Neuronal stem cell (in vitro differentiated cells): ENCODE data around the gene NECTIN1.

ENCODE experiments used
- DNase-seq: peaks from one replicate; pipeline ENCODE4 v3.0.0-alpha.2; 2013; ENCODE audit warnings: low spot score
- H2AFZ ChIP-seq: one replicate; pipeline ENCODE4 v1.6.1; 2013; ENCODE audit warnings: mild to moderate bottlenecking, low read length, inconsistent platforms
- H2AK5ac ChIP-seq: 2 replicates; pipeline ENCODE4 v1.6.1; 2013; ENCODE audit warnings: low read depth, mild to moderate bottlenecking, inconsistent platforms, low read length, moderate library complexity, mixed read lengths
- H2BK120ac ChIP-seq: 2 replicates; pipeline ENCODE4 v1.6.1; 2013; ENCODE audit warnings: low read depth, mild to moderate bottlenecking, inconsistent platforms, low read length, moderate library complexity, mixed read lengths
- H2BK12ac ChIP-seq: one replicate; pipeline ENCODE4 v1.6.1; 2013; ENCODE audit warnings: low read length, inconsistent platforms
- H2BK15ac ChIP-seq: 2 replicates; pipeline ENCODE4 v1.6.1; 2013; ENCODE audit warnings: mild to moderate bottlenecking, low read length, inconsistent platforms, mixed read lengths
- H2BK5ac ChIP-seq: one replicate; pipeline ENCODE4 v1.6.1; 2013; ENCODE audit warnings: inconsistent platforms, mild to moderate bottlenecking, low read length, moderate library complexity
- H3K14ac ChIP-seq: one replicate; pipeline ENCODE4 v1.6.1; 2013; ENCODE audit warnings: low read length, inconsistent platforms
- H3K18ac ChIP-seq: 2 replicates; pipeline ENCODE4 v1.6.1; 2013; ENCODE audit warnings: low read length, inconsistent platforms
- H3K23ac ChIP-seq: 2 replicates; pipeline ENCODE4 v1.6.1; 2013; ENCODE audit warnings: low read depth, mild to moderate bottlenecking, mixed read lengths, low read length, inconsistent platforms; ENCODE audit not compliant: poor library complexity
- H3K27ac ChIP-seq: replicated peaks from 3 replicates; pipeline ENCODE4 v1.5.1; 2013; ENCODE audit warnings: low read length, inconsistent platforms
- H3K27me3 ChIP-seq, 3 experiments: 2 replicates each; pipeline ENCODE4 v1.6.1; 2013; ENCODE audit warnings: low read length in 3 of 3, mild to moderate bottlenecking in 2 of 3, inconsistent platforms in 1 of 3, low read depth in 1 of 3, mixed read lengths in 1 of 3, moderate library complexity in 1 of 3; ENCODE audit not compliant: control insufficient read depth in 3 of 3, insufficient read depth in 3 of 3
- H3K36me3 ChIP-seq, 2 donors: replicated peaks in 1 of 2; 2 replicates each; pipeline ENCODE4 v1.6.1; 2013; ENCODE audit warnings: low read length in 2 of 2; ENCODE audit not compliant: control insufficient read depth in 2 of 2, insufficient read depth in 2 of 2
- H3K4ac ChIP-seq: 2 replicates; pipeline ENCODE4 v1.6.1; 2013; ENCODE audit warnings: inconsistent platforms, mild to moderate bottlenecking, low read length, moderate library complexity
- H3K4me1 ChIP-seq, 2 donors: 1 replicate in 1 of 2; 2 replicates in 1 of 2; pipeline ENCODE4 v1.6.1; 2013; ENCODE audit warnings: low read length in 2 of 2, low read depth in 1 of 2; ENCODE audit not compliant: control insufficient read depth in 2 of 2, insufficient read depth in 1 of 2
- H3K4me2 ChIP-seq: one replicate; pipeline ENCODE4 v1.6.1; 2013; ENCODE audit warnings: mild to moderate bottlenecking, low read length, inconsistent platforms; ENCODE audit not compliant: insufficient read depth, poor library complexity, severe bottlenecking
- H3K4me3 ChIP-seq, 2 donors: 2 replicates each; pipeline ENCODE4 v1.5.1; 2013; ENCODE audit warnings: low read length in 2 of 2, mild to moderate bottlenecking in 2 of 2, inconsistent platforms in 1 of 2, moderate library complexity in 1 of 2
- H3K79me1 ChIP-seq: one replicate; pipeline ENCODE4 v1.6.1; 2013; ENCODE audit warnings: low read depth, mild to moderate bottlenecking, inconsistent platforms, low read length, moderate library complexity
- H3K9ac ChIP-seq: one replicate; pipeline ENCODE4 v1.6.1; 2013; ENCODE audit warnings: mild to moderate bottlenecking, low read depth, low read length, inconsistent platforms; ENCODE audit not compliant: poor library complexity
- H3K9me3 ChIP-seq, 2 donors: replicated peaks in 1 of 2; 2 replicates each; pipeline versions ENCODE3 to v1.6.1; 2013; ENCODE audit warnings: low read length in 2 of 2, mild to moderate bottlenecking in 2 of 2, inconsistent platforms in 1 of 2, low read depth in 1 of 2, mixed read lengths in 1 of 2, moderate library complexity in 1 of 2; ENCODE audit not compliant: control insufficient read depth in 2 of 2, insufficient read depth in 1 of 2
- H4K8ac ChIP-seq: one replicate; pipeline ENCODE4 v1.6.1; 2013; ENCODE audit warnings: low read depth, mild to moderate bottlenecking, inconsistent platforms, low read length, moderate library complexity
- H4K91ac ChIP-seq: one replicate; pipeline ENCODE4 v1.6.1; 2013; ENCODE audit warnings: low read length, low read depth, mild to moderate bottlenecking, inconsistent platforms; ENCODE audit not compliant: poor library complexity
- WGBS, 2 donors: extraction: QIAGEN DNeasy Blood & Tissue Kit; methylation state at CpG; one replicate each; pipeline ENCODE4 v1.1.7; 2013; ENCODE audit warnings: missing lambda C conversion rate in 2 of 2, mixed read lengths in 1 of 2; ENCODE audit not compliant: insufficient read length in 2 of 2, insufficient replicate concordance in 1 of 2; ENCODE audit errors: extremely low coverage in 2 of 2; 5-methylcytosine and 5-hydroxymethylcytosine counted together

NECTIN1 gene

DNA sequence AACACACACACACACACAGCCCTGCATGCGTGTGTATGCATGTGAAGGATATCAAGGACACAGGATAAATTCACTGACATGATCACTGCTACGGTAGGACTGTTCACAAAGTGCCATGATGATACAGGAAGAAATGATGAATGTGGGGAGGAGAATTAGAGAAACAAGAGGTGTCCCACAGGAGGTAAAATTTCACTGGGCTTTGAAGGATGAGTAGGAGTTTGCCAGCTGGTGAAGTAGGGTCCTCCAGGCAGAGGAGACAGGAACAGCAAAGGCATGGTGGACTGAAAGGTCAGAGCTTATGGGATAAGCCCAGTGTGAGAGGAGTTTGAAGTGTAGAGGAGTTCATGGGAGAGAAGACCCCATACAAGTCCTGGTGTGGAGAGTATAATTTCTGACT lies 18.6 kb downstream of the NECTIN1 start:
- Histone ChIP-seq H2BK15ac (no peak overlapping the region), H3K14ac (no peak overlapping the region), H4K91ac (no peak overlapping the region), H3K4me1 (peaks cover 18 to 43% of the 10 kb centered on the region in 2 donors), H3K9ac (no peak overlapping the region), H3K27ac (peak overlapping the region; percentile 81), H3K9me3 (no peaks in the 10 kb centered on the region), H2BK12ac (no peak overlapping the region), H4K8ac (no peak overlapping the region), H3K4me3 (no peak overlapping the region), H2BK120ac (no peak overlapping the region), H3K36me3 (no peaks in the 10 kb centered on the region), H3K4me2 (no peak overlapping the region), H3K4ac (no peak overlapping the region), H3K23ac (no peak overlapping the region), H2BK5ac (peak overlapping the region; percentile 79), H3K79me1 (peaks cover 26% of the 10 kb centered on the region), H3K18ac (no peak overlapping the region), H3K27me3 (no peaks in the 10 kb centered on the region), H2AK5ac (no peak overlapping the region), H2AFZ (no peak overlapping the region)
- no CpG with 5 or more reads among the region's 2 CpGs for WGBS, 2 donors
- DNase-seq: no peak

DNA sequence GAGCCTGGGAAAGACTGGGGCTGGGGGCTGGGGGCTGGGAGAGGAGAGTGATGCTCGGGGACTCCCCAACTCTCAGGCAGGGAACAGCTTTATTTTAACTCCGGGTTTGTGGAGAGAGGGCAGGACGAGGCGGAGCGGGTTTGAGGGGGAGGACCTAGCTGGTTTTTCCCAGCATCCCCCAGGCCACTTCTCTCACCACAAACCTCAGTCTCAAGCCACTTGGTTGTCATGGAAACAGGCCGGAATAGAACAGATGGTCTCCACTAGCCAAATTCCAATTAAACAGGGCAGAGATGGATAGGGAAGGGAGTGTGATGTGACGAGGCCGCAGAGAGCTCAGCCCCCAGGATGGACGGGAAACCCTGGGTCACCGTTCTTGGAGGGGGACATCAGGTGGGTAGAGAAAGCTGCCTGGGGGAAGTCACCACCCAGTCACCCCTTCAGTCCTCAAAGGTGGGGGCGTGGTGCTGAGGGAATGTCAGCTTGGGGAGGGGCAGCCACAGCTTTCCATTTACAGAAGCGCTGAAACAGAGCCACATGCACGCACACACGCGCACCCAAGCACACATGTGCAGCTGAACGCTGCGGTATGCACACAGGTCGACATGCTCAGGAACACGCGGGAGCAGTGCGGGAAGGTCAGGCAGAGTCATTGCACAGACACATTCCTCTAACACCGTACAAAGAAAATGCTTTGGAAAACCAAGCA lies 19.2 kb downstream of the NECTIN1 start:
- H3K79me1 ChIP-seq: peaks cover 23% of the 10 kb centered on the region
- H3K4me2 ChIP-seq: peak overlapping the region; percentile 46
- no peak overlapping the region for H2BK12ac ChIP-seq
- peaks cover 0 to 3% of the 10 kb centered on the region in 2 donors for H3K36me3 ChIP-seq
- no peak overlapping the region for H3K4ac ChIP-seq
- peaks cover 18 to 40% of the 10 kb centered on the region in 2 donors for H3K4me1 ChIP-seq
- H2AK5ac ChIP-seq: peak overlapping the region; percentile 77
- no CpG with 5 or more reads among the region's 22 CpGs for WGBS, 2 donors
- H3K4me3 ChIP-seq: peak overlapping the region in 1 of 2 donors; percentile 31
- peak overlapping the region; percentile 32 for H3K9ac ChIP-seq
- peak overlapping the region; percentile 73 for H3K14ac ChIP-seq
- peak overlapping the region; percentile 90 for H2AFZ ChIP-seq
- H2BK120ac ChIP-seq: peak overlapping the region; percentile 49
- peak overlapping the region; percentile 93 for H3K18ac ChIP-seq
- H3K27ac ChIP-seq: peak overlapping the region; percentile 81
- DNase-seq: peak; percentile 91
- no peak overlapping the region for H4K8ac ChIP-seq
- no peaks in the 10 kb centered on the region for H3K27me3 ChIP-seq
- H3K23ac ChIP-seq: no peak overlapping the region
- peak overlapping the region; percentile 72 for H2BK15ac ChIP-seq
- peak overlapping the region; percentile 79 for H2BK5ac ChIP-seq
- no peaks in the 10 kb centered on the region for H3K9me3 ChIP-seq
- H4K91ac ChIP-seq: no peak overlapping the region

GRCh38 chr11:119709171-119709570 lies 19.8 kb downstream of the NECTIN1 start:
- Histone ChIP-seq H3K4me1 (peaks cover 18 to 35% of the 10 kb centered on the region in 2 donors), H2BK12ac (no peak overlapping the region), H3K14ac (peak overlapping the region; percentile 73), H2BK120ac (peak overlapping the region; percentile 49), H3K23ac (no peak overlapping the region), H3K27ac (peak overlapping the region; percentile 65), H3K79me1 (peaks cover 22% of the 10 kb centered on the region), H3K36me3 (peaks cover 0 to 3% of the 10 kb centered on the region in 2 donors), H3K4ac (no peak overlapping the region), H4K91ac (peak overlapping the region; percentile 59), H2BK15ac (peak overlapping the region; percentile 72), H4K8ac (no peak overlapping the region), H3K27me3 (no peaks in the 10 kb centered on the region), H3K9ac (peak overlapping the region; percentile 74), H2AFZ (peak overlapping the region; percentile 90), H3K4me3 (peak overlapping the region in 1 of 2 donors; percentile 31), H2BK5ac (peak overlapping the region; percentile 79), H3K18ac (peak overlapping the region; percentile 93), H3K9me3 (no peaks in the 10 kb centered on the region), H2AK5ac (peak overlapping the region; percentile 94), H3K4me2 (peak overlapping the region; percentile 46)
- WGBS, 2 donors: no CpG with 5 or more reads among the region's 9 CpGs
- DNase-seq: no peak

- no CpG with 5 or more reads among the region's 9 CpGs for WGBS, 2 donors
- Histone ChIP-seq H3K4me2 (no peak overlapping the region), H3K9ac (no peak overlapping the region), H2BK120ac (no peak overlapping the region), H2AFZ (no peak overlapping the region), H2AK5ac (no peak overlapping the region), H2BK5ac (no peak overlapping the region), H2BK15ac (no peak overlapping the region), H3K79me1 (peaks cover 26% of the 10 kb centered on the region), H3K18ac (no peak overlapping the region), H2BK12ac (no peak overlapping the region), H4K91ac (no peak overlapping the region), H3K14ac (no peak overlapping the region), H4K8ac (no peak overlapping the region), H3K4me1 (peaks cover 18 to 31% of the 10 kb centered on the region in 2 donors), H3K4ac (no peak overlapping the region), H3K4me3 (no peak overlapping the region), H3K27me3 (no peaks in the 10 kb centered on the region), H3K27ac (no peak overlapping the region), H3K9me3 (no peaks in the 10 kb centered on the region), H3K36me3 (peaks cover 0 to 3% of the 10 kb centered on the region in 2 donors), H3K23ac (no peak overlapping the region)
- no peak for DNase-seq
Observed at GRCh38 chr11:119708384-119708783, 20.6 kb downstream of the NECTIN1 start.
